HEK293T (cell line): ENCODE measurements around the gene ERC1.

Experiments used
- ARNT ChIP-seq: fragments of 450-650 bp; IDR thresholded peaks from 2 replicates; pipeline ENCODE4 v1.6.1; 2017; ENCODE audit warnings: mild to moderate bottlenecking
- BHLHE40 ChIP-seq: fragments of 450-650 bp; IDR thresholded peaks from 2 replicates; pipeline ENCODE4 v1.6.1; 2016; ENCODE audit warnings: mild to moderate bottlenecking, moderate library complexity, borderline replicate concordance
- ELF4 ChIP-seq: fragments of 450-650 bp; IDR thresholded peaks from 2 replicates; pipeline ENCODE4 v1.6.1; 2017; ENCODE audit warnings: antibody characterized with exemption
- FOXA1 ChIP-seq: fragments of 450-650 bp; IDR thresholded peaks from 2 replicates; pipeline ENCODE4 v1.6.1; 2016; ENCODE audit warnings: mild to moderate bottlenecking
- FOXK2 ChIP-seq: fragments of 450-650 bp; IDR thresholded peaks from 2 replicates; pipeline ENCODE4 v1.6.1; 2016; ENCODE audit warnings: mild to moderate bottlenecking
- FOXM1 ChIP-seq: fragments of 450-650 bp; IDR thresholded peaks from 2 replicates; pipeline ENCODE4 v1.6.1; 2017; ENCODE audit warnings: mild to moderate bottlenecking, borderline replicate concordance
- LEF1 ChIP-seq: fragments of 450-650 bp; IDR thresholded peaks from 2 replicates; pipeline ENCODE4 v1.6.1; 2017; ENCODE audit warnings: mild to moderate bottlenecking, borderline replicate concordance
- NFRKB ChIP-seq: fragments of 450-650 bp; IDR thresholded peaks from 2 replicates; pipeline ENCODE4 v1.6.1; 2016; ENCODE audit warnings: mild to moderate bottlenecking, moderate library complexity
- PKNOX1 ChIP-seq: fragments of 450-650 bp; IDR thresholded peaks from 2 replicates; pipeline ENCODE4 v1.6.1; 2016
- SP1 ChIP-seq: fragments of 450-650 bp; IDR thresholded peaks from 2 replicates; pipeline ENCODE4 v1.6.1; 2017
- SUZ12 ChIP-seq: fragments of 450-650 bp; IDR thresholded peaks from 2 replicates; pipeline ENCODE4 v1.6.1; 2016; ENCODE audit warnings: mild to moderate bottlenecking
- TARDBP ChIP-seq: fragments of 450-650 bp; IDR thresholded peaks from 2 replicates; pipeline ENCODE4 v1.6.1; 2016
- ZNF384 ChIP-seq: fragments of 450-650 bp; IDR thresholded peaks from 2 replicates; pipeline ENCODE4 v1.6.1; 2016

- TF ChIP-seq TARDBP, result no peak
- TF ChIP-seq BHLHE40, result no peak
- no peak for TF ChIP-seq ELF4
- TF ChIP-seq FOXK2, result no peak
- no peak for TF ChIP-seq SP1
- TF ChIP-seq ZNF384, result no peak
- no peak for TF ChIP-seq ARNT
- TF ChIP-seq PKNOX1, result no peak
- TF ChIP-seq FOXA1, result no peak
- no peak for TF ChIP-seq SUZ12
- TF ChIP-seq FOXM1, result no peak
- TF ChIP-seq LEF1, result no peak
- TF ChIP-seq NFRKB, result no peak
These were observed 513.4 kb downstream of the ERC1 start for GRCh38 chr12:1504304-1504894.
